H1 (cell line): Measurements from ENCODE around the gene WDR1. TPM values are rescaled to one million over a fixed set of nuclear protein-coding genes. Genes with fewer than 3 reads are reported as not detected.

Experiments
- CTCF ChIA-PET: fragments of 300-600 bp; sonication (Branson Sonifier 250); formaldehyde crosslinking; loops from one replicate; lab custom pipeline; 2021; ENCODE audit not compliant: partially characterized antibody; lab: Charles Lee
- POLR2A ChIA-PET: fragments of 300-600 bp; sonication (Branson Sonifier 250); formaldehyde crosslinking; loops from one replicate; lab custom pipeline; 2021; ENCODE audit warnings: inconsistent platforms; ENCODE audit not compliant: partially characterized antibody; lab: Charles Lee
- DNase-seq, 2 experiments: peaks; one replicate each; pipeline versions ENCODE4 v3.0.0 to v3.0.0-alpha.2; 2010 to 2022; ENCODE audit warnings: low spot score in 2 of 2, low read depth in 1 of 2, mixed read lengths in 1 of 2
- FAIRE-seq: peaks from 2 replicates; lab custom pipeline; 2011; peaks lifted over from hg19 to GRCh38; lab: Jason Lieb, UNC
- H2AFZ ChIP-seq: 2 replicates; pipeline ENCODE4 v1.8.1; 2012; ENCODE audit warnings: low read length, inconsistent platforms
- H2AK5ac ChIP-seq: 2 replicates; pipeline ENCODE4 v1.6.1; 2013; ENCODE audit warnings: low read depth, low read length
- H2BK120ac ChIP-seq: replicated peaks from 2 replicates; pipeline ENCODE3; 2013; ENCODE audit warnings: low read depth, low read length, inconsistent platforms
- H2BK12ac ChIP-seq: 2 replicates; pipeline ENCODE4 v1.6.1; 2013; ENCODE audit warnings: low read depth, low read length
- H2BK15ac ChIP-seq: 2 replicates; pipeline ENCODE4 v1.6.1; 2013; ENCODE audit warnings: low read length
- H2BK20ac ChIP-seq: 2 replicates; pipeline ENCODE4 v1.6.1; 2013; ENCODE audit warnings: low read length
- H2BK5ac ChIP-seq: 2 replicates; pipeline ENCODE4 v1.6.1; 2013; ENCODE audit warnings: low read depth, low read length
- H3K14ac ChIP-seq: 2 replicates; pipeline ENCODE4 v1.6.1; 2013; ENCODE audit warnings: inconsistent platforms; ENCODE audit not compliant: insufficient read length
- H3K18ac ChIP-seq: 2 replicates; pipeline ENCODE4 v1.6.1; 2013; ENCODE audit warnings: low read length; ENCODE audit errors: extremely low read depth
- H3K23ac ChIP-seq: 2 replicates; pipeline ENCODE4 v1.6.1; 2013; ENCODE audit warnings: inconsistent platforms; ENCODE audit not compliant: insufficient read length
- H3K23me2 ChIP-seq: 2 replicates; pipeline ENCODE4 v1.6.1; 2013; ENCODE audit warnings: low read depth, low read length
- H3K27ac ChIP-seq: 2 replicates; pipeline ENCODE4 v1.6.1; 2011; ENCODE audit warnings: low read depth, low read length, inconsistent platforms
- H3K27me3 ChIP-seq, 4 experiments: replicated peaks in 1 of 4; 1 replicate in 1 of 4; 2 replicates in 3 of 4; pipeline versions ENCODE4 v1.6.1 to v1.8.1; 2011 to 2013; ENCODE audit warnings: low read length in 3 of 4, mild to moderate bottlenecking in 3 of 4, inconsistent platforms in 2 of 4, mixed read lengths in 2 of 4, moderate library complexity in 1 of 4; ENCODE audit not compliant: control insufficient read depth in 3 of 4, insufficient read depth in 3 of 4; ENCODE audit errors: extremely low read depth in 1 of 4
- H3K36me3 ChIP-seq, 4 experiments: 2 replicates each; pipeline versions ENCODE4 v1.6.1 to v1.8.1; 2011 to 2013; ENCODE audit warnings: mild to moderate bottlenecking in 4 of 4, low read length in 3 of 4, moderate library complexity in 2 of 4, control low read depth in 1 of 4, inconsistent platforms in 1 of 4; ENCODE audit not compliant: insufficient read depth in 4 of 4, control insufficient read depth in 2 of 4
- H3K4ac ChIP-seq: replicated peaks from 2 replicates; pipeline ENCODE3; 2013; ENCODE audit warnings: low read length, low read depth, mixed read lengths, inconsistent platforms; ENCODE audit not compliant: insufficient read length
- H3K4me1 ChIP-seq, 4 experiments: replicated peaks in 1 of 4; 1 replicate in 1 of 4; 2 replicates in 3 of 4; pipeline versions ENCODE4 v1.6.1 to v1.8.1; 2011 to 2013; ENCODE audit warnings: low read length in 3 of 4, inconsistent platforms in 2 of 4, mixed read lengths in 1 of 4; ENCODE audit not compliant: insufficient read depth in 4 of 4, control insufficient read depth in 3 of 4
- H3K4me2 ChIP-seq, 2 experiments: 2 replicates each; pipeline versions ENCODE4 v1.6.1 to v1.8.1; 2011 to 2013; ENCODE audit warnings: low read depth in 2 of 2, low read length in 2 of 2, control low read depth in 1 of 2, inconsistent platforms in 1 of 2, mild to moderate bottlenecking in 1 of 2; ENCODE audit not compliant: insufficient read depth in 1 of 2
- H3K4me3 ChIP-seq, 4 experiments: fragments of 200-600, 300-600 bp in 1 of 4; sonication (generic), shearing (Covaris generic), sonication (Bioruptor Twin) in 1 of 4; 2 replicates each; pipeline versions ENCODE4 v1.5.1 to v1.8.1; 2011 to 2016; ENCODE audit warnings: low read length in 4 of 4, low read depth in 3 of 4, control low read depth in 2 of 4, inconsistent platforms in 2 of 4, mild to moderate bottlenecking in 2 of 4, mixed read lengths in 1 of 4, moderate library complexity in 1 of 4; ENCODE audit not compliant: insufficient read depth in 2 of 4; ENCODE audit errors: extremely low read depth in 1 of 4
- H3K56ac ChIP-seq: replicated peaks from 2 replicates; pipeline ENCODE3; 2013; ENCODE audit warnings: low read depth, mild to moderate bottlenecking, mixed read lengths, low read length, inconsistent platforms; ENCODE audit not compliant: insufficient read length
- H3K79me1 ChIP-seq: 2 replicates; pipeline ENCODE4 v1.6.1; 2013; ENCODE audit warnings: low read depth, low read length, control low read depth
- H3K79me2 ChIP-seq, 2 experiments: 2 replicates each; pipeline versions ENCODE4 v1.6.1 to v1.8.1; 2012 to 2013; ENCODE audit warnings: low read length in 2 of 2, mild to moderate bottlenecking in 2 of 2, inconsistent platforms in 1 of 2; ENCODE audit not compliant: insufficient read depth in 2 of 2, control insufficient read depth in 1 of 2
- H3K9ac ChIP-seq, 4 experiments: replicated peaks in 1 of 4; 1 replicate in 1 of 4; 2 replicates in 3 of 4; pipeline versions ENCODE4 v1.6.1 to v1.8.1; 2011 to 2013; ENCODE audit warnings: low read depth in 3 of 4, low read length in 3 of 4, control low read depth in 2 of 4, mild to moderate bottlenecking in 2 of 4, moderate library complexity in 2 of 4, inconsistent platforms in 1 of 4; ENCODE audit errors: extremely low read depth in 1 of 4
- H3K9me3 ChIP-seq, 2 experiments: 2 replicates each; pipeline versions ENCODE4 v1.6.1 to v1.8.1; 2012 to 2013; ENCODE audit warnings: mild to moderate bottlenecking in 2 of 2, moderate library complexity in 2 of 2, control low read depth in 1 of 2, inconsistent platforms in 1 of 2, low read depth in 1 of 2, low read length in 1 of 2, mixed read lengths in 1 of 2; ENCODE audit not compliant: insufficient read depth in 2 of 2
- H4K20me1 ChIP-seq, 2 experiments: replicated peaks in 1 of 2; 2 replicates each; pipeline versions ENCODE3 to v1.8.1; 2011 to 2013; ENCODE audit warnings: inconsistent platforms in 2 of 2, low read length in 2 of 2, mild to moderate bottlenecking in 1 of 2; ENCODE audit not compliant: insufficient read depth in 2 of 2, control insufficient read depth in 1 of 2
- H4K5ac ChIP-seq: 2 replicates; pipeline ENCODE4 v1.6.1; 2013; ENCODE audit warnings: low read length, low read depth, mixed read lengths, inconsistent platforms; ENCODE audit not compliant: insufficient read length
- H4K8ac ChIP-seq: 2 replicates; pipeline ENCODE4 v1.8.0; 2013; ENCODE audit warnings: mild to moderate bottlenecking, moderate library complexity, low read length, inconsistent platforms; ENCODE audit not compliant: insufficient read depth; ENCODE audit errors: extremely low read depth
- H4K91ac ChIP-seq: replicated peaks from 2 replicates; pipeline ENCODE3; 2013; ENCODE audit warnings: low read length, mixed read lengths, inconsistent platforms; ENCODE audit not compliant: insufficient read length
- CHD2 ChIP-seq: IDR thresholded peaks from 2 replicates; pipeline ENCODE4 v1.6.1; 2012; ENCODE audit warnings: low read length, improper control_type of control experiment
- EGR1 ChIP-seq: IDR thresholded peaks from 2 replicates; pipeline ENCODE4 v1.6.1; 2011; ENCODE audit warnings: low read depth, low read length, borderline replicate concordance
- GABPA ChIP-seq: IDR thresholded peaks from 2 replicates; pipeline ENCODE4 v1.6.1; 2011; ENCODE audit warnings: mild to moderate bottlenecking, low read length, moderate library complexity, borderline replicate concordance; ENCODE audit not compliant: insufficient read depth
- HDAC2 ChIP-seq, 2 experiments: fragments of 300-600 bp in 1 of 2; sonication (generic) in 1 of 2; IDR thresholded peaks; 2 replicates each; pipeline ENCODE4 v1.6.1; 2011 to 2012; ENCODE audit warnings: low read depth in 2 of 2, low read length in 2 of 2, mild to moderate bottlenecking in 2 of 2, moderate library complexity in 2 of 2, borderline replicate concordance in 1 of 2, inconsistent platforms in 1 of 2
- JUND ChIP-seq: IDR thresholded peaks from 2 replicates; pipeline ENCODE4 v1.6.1; 2011; ENCODE audit warnings: mild to moderate bottlenecking, improper control_type of control experiment, low read length
- RAD21 ChIP-seq, 2 experiments: IDR thresholded peaks in 1 of 2; conservative IDR thresholded peaks in 1 of 2; 2 replicates each; pipeline ENCODE4 v1.6.1; 2011; ENCODE audit warnings: low read depth in 2 of 2, low read length in 2 of 2, improper control_type of control experiment in 1 of 2, inconsistent platforms in 1 of 2, mild to moderate bottlenecking in 1 of 2, moderate library complexity in 1 of 2
- SP1 ChIP-seq: IDR thresholded peaks from 2 replicates; pipeline ENCODE4 v1.6.1; 2011; ENCODE audit warnings: low read depth, low read length
- TAF1 ChIP-seq: IDR thresholded peaks from 2 replicates; pipeline ENCODE4 v1.6.1; 2011; ENCODE audit warnings: mild to moderate bottlenecking, low read depth, low read length
- TBP ChIP-seq: IDR thresholded peaks from 2 replicates; pipeline ENCODE4 v1.6.1; 2011; ENCODE audit warnings: low read depth, low read length, improper control_type of control experiment
- WGBS, 2 experiments: shearing (Covaris generic) in 1 of 2; methylation state at CpG; one replicate each; pipeline versions ENCODE4 v1.1.6 to v1.1.7; 2013 to 2015; ENCODE audit warnings: low lambda C conversion rate in 2 of 2, mixed read lengths in 2 of 2, inconsistent platforms in 1 of 2, low coverage in 1 of 2, missing lambda C conversion rate in 1 of 2; ENCODE audit not compliant: insufficient replicate concordance in 2 of 2, insufficient coverage in 1 of 2, insufficient read length in 1 of 2; ENCODE audit errors: extremely low coverage in 1 of 2, missing lambda C conversion rate in 1 of 2; 5-methylcytosine and 5-hydroxymethylcytosine counted together
- polyA plus RNA-seq, 7 experiments: library from polyadenylated mRNA; depleted of rRNA in 3 of 7; stranded (reverse) in 5 of 7; unstranded in 2 of 7; fragments of >200 nt in 5 of 7; fragments of 200-250 nt in 2 of 7; gene quantifications; 1 replicate in 5 of 7; 2 replicates in 1 of 7; 4 replicates in 1 of 7; pipeline versions ENCODE4 v1.2.1 to v1.2.3, GENCODE V29; 2011 to 2013; ENCODE audit warnings: missing spikeins in 2 of 7, mixed read lengths in 2 of 7
- total RNA-seq: library from RNA; stranded (reverse); fragmentation: NEBNext Ultra II Directional; extraction: Animal tissue kit (Norgen Biotek cat#: 25700); gene quantifications from 2 replicates; pipeline ENCODE4 v1.2.1, GENCODE V29; 2021
- TF ChIP-seq, protein P1 (sequence below), 3 experiments: IDR thresholded peaks; 1 replicate in 2 of 3; 2 replicates in 1 of 3; pipeline versions ENCODE4 v1.5.1 to v1.6.1; 2011; ENCODE audit warnings: low read length in 3 of 3, mild to moderate bottlenecking in 3 of 3, inconsistent platforms in 2 of 3, low read depth in 1 of 3, moderate library complexity in 1 of 3; ENCODE audit not compliant: insufficient read depth in 1 of 3; ENCODE audit errors: control extremely low read depth in 1 of 3

The WDR1 gene
- total and polyA plus RNA-seq, 2 of the 8 experiments (the other 6 are each of a cell fraction or from before 2014, with no cell fraction given) = 315 to 377 TPM

DNA sequence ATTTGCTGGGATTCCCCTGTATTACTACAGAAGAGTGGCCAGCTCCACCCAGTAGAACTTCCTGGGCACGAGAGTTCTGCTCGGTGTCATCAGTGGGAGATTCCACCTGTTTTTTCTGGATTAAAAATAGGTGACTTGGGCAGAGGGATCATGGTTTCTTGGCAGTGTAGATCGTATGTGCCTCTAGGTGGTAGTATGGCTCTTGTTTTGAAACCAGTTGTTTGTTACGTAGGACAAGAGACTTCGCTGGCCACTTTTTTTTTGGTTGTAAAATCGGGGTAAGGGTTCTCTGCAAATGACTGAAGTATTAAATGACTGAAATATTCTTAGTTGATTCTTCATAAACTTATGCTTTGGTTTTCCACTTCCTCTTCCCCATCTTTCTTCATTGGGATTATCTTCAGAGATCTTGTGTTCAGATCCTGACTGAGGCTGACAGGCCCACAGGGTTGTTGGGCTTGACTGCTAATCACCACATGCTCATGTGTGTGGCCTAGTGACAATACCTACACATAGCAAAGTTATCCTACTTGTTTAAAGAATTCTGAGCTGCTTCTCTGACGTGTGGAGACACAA, 43.8 kb upstream of the WDR1 start:
- Histone ChIP-seq H3K4me2 (no peak overlapping the region), H3K4me3 (no peak overlapping the region), H3K27ac (no peak overlapping the region), H4K91ac (peak overlapping the region; percentile 23), H2BK20ac (no peak overlapping the region), H2BK15ac (no peak overlapping the region), H3K79me1 (no peaks in the 10 kb centered on the region), H4K20me1 (peaks cover 0 to 1% of the 10 kb centered on the region in 2 experiments), H3K4me1 (peaks cover 0 to 5% (median 0%) of the 10 kb centered on the region in 4 experiments; a peak in 1 of 7 replicates), H3K23me2 (no peaks in the 10 kb centered on the region), H4K5ac (no peak overlapping the region), H3K23ac (no peak overlapping the region), H3K14ac (no peak overlapping the region), H3K9me3 (no peaks in the 10 kb centered on the region), H3K4ac (no peak overlapping the region), H3K36me3 (no peaks in the 10 kb centered on the region), H4K8ac (no peak overlapping the region), H2BK5ac (no peak overlapping the region), H2BK12ac (no peak overlapping the region), H3K9ac (no peak overlapping the region), H2AFZ (peak overlapping the region; percentile 70; the same call in 1 of the 2 replicates), H3K27me3 (no peaks in the 10 kb centered on the region; a peak in 4 of 7 replicates), H3K79me2 (no peaks in the 10 kb centered on the region), H3K18ac (no peak overlapping the region), H2AK5ac (no peak overlapping the region), H3K56ac (no peak overlapping the region), H2BK120ac (no peak overlapping the region)
- FAIRE-seq (peak; percentile 55), DNase-seq (no peak)
- POLR2A ChIA-PET = interaction anchor here (1.4 kb wide), 1 partner anchor 43 kb away, joined by 3 read pairs; no protein-coding TSS in a partner anchor
- CTCF ChIA-PET = interaction anchor here (0.6 to 13.2 kb wide), 39 partner anchors 8 to 1310 kb away, joined by 3 to 264 read pairs (median 4); no protein-coding TSS in a partner anchor
- 65% methylated on average over 7 of the region's 7 CpGs; no CpG with 5 or more reads in 1 of the 2 experiments for WGBS, 2 experiments
- peak; percentile 73 to 81 for TF ChIP-seq RAD21 (IDR thresholded peaks at IDR 0.05 in 1 of 2, conservative IDR thresholded peaks at IDR 0.05 in 1 of 2; ENCODE audit: low read depth in 2 of 2, low read length in 2 of 2)
- TF ChIP-seq SP1 = no peak
- TF ChIP-seq TBP = no peak
- no peak for TF ChIP-seq TAF1
- TF ChIP-seq, protein P1, sequence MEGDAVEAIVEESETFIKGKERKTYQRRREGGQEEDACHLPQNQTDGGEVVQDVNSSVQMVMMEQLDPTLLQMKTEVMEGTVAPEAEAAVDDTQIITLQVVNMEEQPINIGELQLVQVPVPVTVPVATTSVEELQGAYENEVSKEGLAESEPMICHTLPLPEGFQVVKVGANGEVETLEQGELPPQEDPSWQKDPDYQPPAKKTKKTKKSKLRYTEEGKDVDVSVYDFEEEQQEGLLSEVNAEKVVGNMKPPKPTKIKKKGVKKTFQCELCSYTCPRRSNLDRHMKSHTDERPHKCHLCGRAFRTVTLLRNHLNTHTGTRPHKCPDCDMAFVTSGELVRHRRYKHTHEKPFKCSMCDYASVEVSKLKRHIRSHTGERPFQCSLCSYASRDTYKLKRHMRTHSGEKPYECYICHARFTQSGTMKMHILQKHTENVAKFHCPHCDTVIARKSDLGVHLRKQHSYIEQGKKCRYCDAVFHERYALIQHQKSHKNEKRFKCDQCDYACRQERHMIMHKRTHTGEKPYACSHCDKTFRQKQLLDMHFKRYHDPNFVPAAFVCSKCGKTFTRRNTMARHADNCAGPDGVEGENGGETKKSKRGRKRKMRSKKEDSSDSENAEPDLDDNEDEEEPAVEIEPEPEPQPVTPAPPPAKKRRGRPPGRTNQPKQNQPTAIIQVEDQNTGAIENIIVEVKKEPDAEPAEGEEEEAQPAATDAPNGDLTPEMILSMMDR (IDR thresholded peaks at IDR 0.05; ENCODE audit: control extremely low read depth in 1 of 3, insufficient read depth in 1 of 3, low read depth in 1 of 3, low read length in 3 of 3) = peak in 2 of 3 experiments; percentile 57 to 66; a peak in 3 of 4 replicates
- TF ChIP-seq GABPA = no peak
- TF ChIP-seq HDAC2 (IDR thresholded peaks at IDR 0.05; ENCODE audit: borderline replicate concordance in 1 of 2, low read depth in 2 of 2, low read length in 2 of 2) = no peak
- TF ChIP-seq CHD2 = no peak
- no peak for TF ChIP-seq JUND
- no peak for TF ChIP-seq EGR1
